NCI-H82 (cell line): ENCODE data around the gene HJURP.

ENCODE experiments used
- DNase-seq: peaks from one replicate; lab custom pipeline; 2025; lab: John Stamatoyannopoulos, UW

The HJURP gene

DNA sequence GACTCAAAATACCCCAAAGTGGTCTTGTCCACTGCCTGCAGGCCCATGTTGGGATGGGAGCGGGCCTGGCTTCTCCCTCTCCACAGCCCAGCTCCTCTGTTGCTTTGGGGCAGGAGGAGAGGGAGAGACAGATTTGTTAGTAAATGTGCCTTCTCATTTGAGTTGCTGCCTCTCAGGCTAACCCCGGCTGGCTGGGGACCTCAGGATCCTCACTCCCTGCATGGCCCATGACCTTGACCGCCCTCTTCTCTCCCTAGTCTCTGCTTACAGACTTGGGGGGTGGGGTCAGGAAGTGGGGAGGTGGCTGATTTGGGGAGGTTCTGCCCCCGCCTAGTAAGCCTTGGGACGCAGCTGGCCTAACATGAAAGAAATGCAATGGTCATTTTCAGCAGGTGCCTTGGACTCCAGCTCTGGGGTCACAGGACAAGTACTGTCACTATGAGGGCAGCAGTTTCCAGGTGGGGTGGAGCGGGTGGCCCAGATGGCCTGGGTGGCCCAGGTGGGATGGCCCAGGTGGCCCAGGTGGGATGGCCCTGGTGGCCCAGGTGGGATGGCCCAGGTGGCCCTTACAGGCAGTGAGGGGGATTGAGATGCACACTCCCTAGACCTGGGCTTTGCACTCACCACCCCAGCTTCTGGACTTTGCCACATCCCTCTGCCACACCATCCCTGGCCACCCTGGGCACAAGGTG, 24.1 kb downstream of the HJURP start:
- DNase-seq = no peak

DNA sequence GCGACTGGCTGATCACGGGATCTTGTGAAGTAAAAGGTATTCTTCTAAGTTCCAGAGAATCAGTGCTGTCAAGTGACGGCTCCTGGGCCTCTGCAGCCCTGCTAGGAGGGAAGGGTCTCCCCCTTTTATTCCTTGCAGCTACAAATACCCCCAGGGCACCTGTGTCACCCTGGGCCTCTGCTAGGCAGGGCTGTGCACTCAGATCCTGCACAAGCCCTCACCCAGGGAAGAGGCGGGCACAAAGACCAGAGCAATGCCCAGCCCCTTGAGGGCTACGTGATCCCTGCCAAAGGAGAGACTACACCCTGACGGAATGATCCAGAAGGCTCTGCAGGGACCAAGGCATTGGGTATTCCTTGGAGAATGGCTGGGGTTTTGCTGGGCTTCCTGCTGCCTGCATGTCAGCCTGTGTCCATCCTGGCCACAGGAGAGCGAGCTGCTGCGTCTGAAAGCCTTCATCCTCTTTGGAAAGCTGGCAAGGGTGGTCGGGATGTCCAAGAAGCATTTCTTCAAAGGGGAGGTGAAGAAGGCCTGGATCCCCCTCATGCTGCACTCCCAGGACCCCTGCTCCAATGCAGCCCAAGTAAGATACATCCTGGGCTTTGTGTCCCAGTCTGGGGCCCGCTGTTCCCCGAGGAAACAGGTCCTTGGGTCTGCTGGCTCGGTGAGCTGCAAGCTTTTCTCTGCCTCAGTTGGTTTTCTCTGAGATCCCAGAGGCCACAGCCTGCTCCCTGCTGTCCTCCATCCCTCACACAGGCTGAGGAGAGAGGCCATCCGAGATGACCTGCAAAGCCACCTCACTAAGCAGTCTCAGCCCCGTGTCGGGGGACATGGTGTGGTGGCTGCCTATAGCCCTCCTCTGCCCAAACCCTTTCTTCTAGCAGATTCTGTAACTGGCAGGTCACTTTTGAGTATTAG, 24.9 kb downstream of the HJURP start:
- DNase-seq = no peak

GRCh38 chr2:233828546-233829192, 25.7 kb downstream of the HJURP start:
- no peak for DNase-seq

DNA sequence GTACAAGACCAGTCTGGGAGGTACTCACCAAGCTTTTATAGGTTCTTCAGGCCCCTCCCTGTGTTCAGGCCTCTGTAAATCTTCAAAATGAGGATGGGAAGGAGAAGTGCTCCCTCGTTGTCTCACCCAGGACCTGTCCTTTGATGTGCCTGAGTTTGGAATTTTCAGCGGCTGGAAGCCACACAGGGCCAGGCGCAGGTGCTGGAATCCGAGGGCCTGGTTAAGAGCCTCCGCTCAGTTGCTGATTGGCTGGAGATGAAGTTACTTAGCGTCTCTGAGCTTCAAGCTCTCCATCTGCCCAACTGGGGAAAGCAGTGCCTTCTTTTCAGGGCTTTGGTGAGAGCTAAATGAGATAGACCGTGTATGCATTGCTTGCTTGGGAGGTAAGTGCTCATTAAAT, 30.0 kb downstream of the HJURP start:
- no peak for DNase-seq

- DNase-seq = no peak
Measured at GRCh38 chr2:233823731-233824121, 30.6 kb downstream of the HJURP start.

- DNase-seq = no peak
Measured at GRCh38 chr2:233822781-233823730, 31.3 kb downstream of the HJURP start.

DNA sequence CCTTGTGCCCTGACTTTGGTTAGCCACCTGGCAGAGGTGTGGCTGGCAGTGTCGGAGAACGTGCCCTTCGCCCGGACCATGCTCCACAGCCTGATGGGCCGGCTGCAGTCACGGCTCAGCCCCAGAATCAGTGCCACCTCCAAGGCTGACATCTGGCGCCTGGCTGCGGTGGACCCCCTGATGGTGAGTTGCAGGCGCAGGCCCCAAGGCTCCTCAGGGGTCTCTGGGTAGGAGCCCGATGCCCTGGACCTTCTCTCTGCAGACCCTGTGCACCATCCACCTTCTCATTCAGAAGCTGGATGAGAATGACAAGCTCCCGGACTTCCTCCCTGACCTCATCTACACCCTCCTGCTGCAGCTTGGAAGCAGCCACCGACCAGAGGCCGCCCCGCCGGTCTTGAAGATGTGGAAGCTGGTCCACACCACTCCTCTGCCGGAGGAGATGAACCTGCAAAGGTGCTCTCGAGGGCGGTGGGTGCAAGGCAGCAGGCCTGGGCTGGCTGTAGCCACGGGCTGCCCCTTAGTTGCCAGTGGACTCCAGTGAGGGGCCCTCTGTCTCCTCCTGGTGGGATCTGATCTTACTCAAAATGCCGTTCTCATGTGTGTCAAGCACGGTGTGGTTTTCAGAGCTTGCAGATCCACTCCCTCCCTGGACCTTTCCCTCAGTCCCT, 32.1 kb downstream of the HJURP start:
- no peak for DNase-seq

GRCh38 chr2:233821709-233822100, 32.6 kb downstream of the HJURP start:
- DNase-seq = no peak

DNA sequence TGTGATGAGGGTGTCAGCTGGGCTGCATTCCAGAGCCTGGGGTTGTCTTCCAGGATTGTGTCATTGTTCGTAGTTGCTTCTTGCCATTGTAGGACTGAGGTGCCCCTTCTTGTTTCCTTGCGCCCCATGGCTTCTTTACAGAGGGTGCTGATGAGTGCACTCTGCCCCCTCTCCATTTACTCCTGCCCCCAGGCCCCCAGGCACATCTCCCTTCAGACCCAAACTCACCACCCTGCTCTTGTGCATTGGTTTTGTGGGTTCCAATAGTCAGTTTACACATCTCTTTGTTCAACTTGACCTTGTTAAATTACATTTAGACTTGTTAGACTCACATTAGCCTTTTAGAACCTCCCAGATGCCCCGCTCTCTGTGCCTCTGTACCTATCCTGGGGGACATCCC, 33.1 kb downstream of the HJURP start:
- DNase-seq = no peak

- DNase-seq = no peak
Measured at GRCh38 chr2:233820774-233821105, 33.6 kb downstream of the HJURP start.

DNA sequence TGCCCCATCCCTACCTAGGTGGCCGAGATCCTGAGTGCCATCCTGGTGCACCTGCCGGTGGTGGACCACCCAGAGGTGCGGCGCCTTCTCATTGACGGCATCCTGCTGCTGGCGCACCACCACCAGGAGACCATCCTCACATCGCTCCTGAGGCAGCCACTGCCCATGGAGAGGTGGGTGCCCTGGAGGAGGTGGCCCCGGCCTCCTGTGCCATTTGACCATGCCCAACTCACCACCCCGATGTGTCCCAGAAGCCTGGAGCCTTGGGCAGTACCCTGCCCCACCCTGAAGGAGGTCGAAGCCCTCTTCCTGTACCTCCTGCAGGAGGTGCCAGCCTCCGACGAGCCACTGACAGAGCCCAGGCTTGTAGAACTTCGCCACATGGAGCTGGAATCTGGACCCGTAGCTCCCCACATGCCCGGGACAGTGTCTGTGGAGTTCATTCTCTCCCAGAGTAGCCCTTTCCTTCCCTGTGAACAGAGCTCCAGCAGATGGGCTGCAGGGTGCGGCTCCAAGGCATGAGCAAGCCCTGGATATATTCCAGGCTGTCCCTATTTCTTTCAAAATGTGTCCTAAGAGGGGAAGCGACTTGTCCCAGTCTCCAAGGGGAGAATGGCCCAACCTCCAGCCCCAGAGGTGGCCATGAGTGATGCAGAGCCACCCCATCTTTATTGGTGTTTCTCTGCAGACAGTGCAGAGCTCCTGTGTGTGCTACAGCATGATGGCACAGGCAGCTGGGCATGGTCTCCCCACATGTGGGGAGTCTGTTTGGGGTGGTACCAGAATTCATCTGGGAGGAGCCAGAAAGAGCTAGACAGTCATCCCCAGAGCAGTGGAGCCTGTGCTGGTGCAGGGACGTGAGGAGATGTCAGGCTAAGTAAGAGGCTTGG, 34.2 kb downstream of the HJURP start:
- no peak for DNase-seq

DNA sequence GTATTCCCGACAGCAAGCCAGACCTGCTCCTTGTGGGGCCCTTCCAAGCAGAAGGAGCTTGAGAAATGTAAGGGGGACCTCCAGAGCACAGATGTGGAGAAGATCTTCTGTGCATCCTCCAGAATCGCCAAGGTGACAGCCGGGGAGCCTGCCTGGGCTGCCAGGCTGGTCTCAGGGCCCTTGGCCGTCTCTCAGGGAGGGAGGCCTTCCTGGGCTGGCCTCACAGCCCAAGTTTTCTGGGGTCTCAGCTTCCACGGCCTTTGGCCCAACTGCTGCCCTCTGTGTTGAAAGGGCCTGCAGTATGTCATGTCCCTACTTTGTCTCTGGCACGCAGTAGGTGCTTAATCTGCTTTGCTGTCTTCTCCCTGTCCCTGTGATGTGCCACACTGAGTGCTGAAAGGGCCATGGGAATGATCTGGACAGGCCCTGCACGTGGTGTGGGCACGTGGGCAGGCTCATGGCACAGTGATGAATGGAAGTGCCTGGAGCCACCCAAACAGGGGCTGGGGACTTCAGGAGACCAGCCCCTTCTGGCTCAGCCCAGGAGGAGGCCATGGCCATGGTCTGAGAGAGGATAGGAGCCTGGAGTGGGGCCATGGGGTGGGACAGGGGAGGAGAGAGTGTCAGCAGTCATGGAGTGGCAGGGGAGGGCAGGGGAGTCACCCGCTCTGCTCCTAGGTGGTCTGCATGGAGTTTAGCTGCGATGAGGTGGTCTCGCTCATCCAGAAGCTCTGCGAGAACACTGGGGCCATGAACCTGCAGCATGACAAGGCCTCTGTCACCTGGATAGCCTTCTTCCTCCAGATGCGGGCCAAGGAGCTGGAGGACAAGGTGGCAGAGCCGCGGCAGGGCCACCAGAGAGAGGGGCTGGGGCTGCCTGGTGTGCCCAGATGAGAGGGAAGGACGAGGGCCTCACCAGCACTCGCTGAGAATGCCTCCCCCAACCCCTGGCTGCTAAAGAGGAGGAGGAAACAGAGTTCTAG, 35.4 kb downstream of the HJURP start:
- DNase-seq = no peak

- no peak for DNase-seq
Measured at GRCh38 chr2:233817995-233818638, 36.2 kb downstream of the HJURP start.

GRCh38 chr2:233817361-233817911, 36.9 kb downstream of the HJURP start:
- DNase-seq = no peak

DNA sequence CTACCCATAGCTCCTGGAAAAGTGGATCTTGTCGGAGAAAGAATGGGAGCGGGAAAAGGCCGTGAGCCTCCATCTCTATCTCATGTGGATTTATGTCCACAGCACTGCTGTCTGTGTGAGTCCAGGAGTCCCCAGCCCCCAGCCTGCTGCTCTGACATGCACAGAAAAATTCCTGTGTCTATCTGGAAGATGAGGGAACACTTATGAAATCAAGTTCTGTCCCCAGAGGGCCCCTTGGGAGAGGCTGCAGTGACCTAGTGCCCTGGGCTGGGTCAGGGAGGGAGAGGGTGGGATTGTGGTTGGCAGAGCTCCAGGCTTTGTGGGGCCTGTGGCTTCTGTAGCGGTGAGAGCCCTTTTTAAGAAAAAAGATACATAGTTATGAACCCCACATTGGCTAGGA, 37.6 kb downstream of the HJURP start:
- DNase-seq = no peak

- DNase-seq = peak; percentile 74
Measured at GRCh38 chr2:233816334-233816733, 38.0 kb downstream of the HJURP start.

DNA sequence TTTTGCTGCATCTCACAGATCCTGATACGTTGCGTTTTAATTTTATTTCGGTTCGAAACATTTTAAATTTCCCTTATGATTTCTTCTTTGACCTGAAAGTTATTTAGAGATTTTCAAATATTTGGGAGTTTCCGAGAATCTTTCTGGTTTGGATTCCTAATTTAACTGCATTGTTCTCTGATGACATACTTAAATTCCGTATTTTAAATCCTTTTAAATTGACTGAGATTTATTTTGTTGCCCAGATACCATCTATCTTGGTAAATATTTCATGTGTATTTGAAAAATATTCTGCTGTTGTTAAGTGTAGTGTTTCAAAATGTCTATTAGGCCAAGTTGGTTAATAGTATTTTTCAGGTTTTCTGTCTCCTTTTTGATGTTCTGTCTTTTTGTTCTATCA, 38.5 kb downstream of the HJURP start:
- DNase-seq = no peak
